ENCODE measurements around the gene CACNA2D3.

- TF ChIP-seq, protein P1, sequence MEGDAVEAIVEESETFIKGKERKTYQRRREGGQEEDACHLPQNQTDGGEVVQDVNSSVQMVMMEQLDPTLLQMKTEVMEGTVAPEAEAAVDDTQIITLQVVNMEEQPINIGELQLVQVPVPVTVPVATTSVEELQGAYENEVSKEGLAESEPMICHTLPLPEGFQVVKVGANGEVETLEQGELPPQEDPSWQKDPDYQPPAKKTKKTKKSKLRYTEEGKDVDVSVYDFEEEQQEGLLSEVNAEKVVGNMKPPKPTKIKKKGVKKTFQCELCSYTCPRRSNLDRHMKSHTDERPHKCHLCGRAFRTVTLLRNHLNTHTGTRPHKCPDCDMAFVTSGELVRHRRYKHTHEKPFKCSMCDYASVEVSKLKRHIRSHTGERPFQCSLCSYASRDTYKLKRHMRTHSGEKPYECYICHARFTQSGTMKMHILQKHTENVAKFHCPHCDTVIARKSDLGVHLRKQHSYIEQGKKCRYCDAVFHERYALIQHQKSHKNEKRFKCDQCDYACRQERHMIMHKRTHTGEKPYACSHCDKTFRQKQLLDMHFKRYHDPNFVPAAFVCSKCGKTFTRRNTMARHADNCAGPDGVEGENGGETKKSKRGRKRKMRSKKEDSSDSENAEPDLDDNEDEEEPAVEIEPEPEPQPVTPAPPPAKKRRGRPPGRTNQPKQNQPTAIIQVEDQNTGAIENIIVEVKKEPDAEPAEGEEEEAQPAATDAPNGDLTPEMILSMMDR (IDR thresholded peaks at IDR 0.05; ENCODE audit: insufficient read depth, low read length, poor library complexity, severe bottlenecking): no peak
- no peak for TF ChIP-seq EZH2phosphoT487 (conservative IDR thresholded peaks at IDR 0.05; ENCODE audit: low read length)
These were observed 221.1 kb downstream of the CACNA2D3 start for GRCh38 chr3:54343495-54343894.

Data from SU-DHL-6 (cell line).